HepG2 (cell line): ENCODE results near the gene ITIH6. TPM values are rescaled to one million over a fixed set of nuclear protein-coding genes. Genes with fewer than 3 reads are reported as not detected.

Experiments used
- ATAC-seq: fragments of 200-7000 bp; cut with Tn5 transposase; 3 replicates; pipeline ENCODE4 v1.9.1; 2020; ENCODE audit warnings: mild to moderate bottlenecking, moderate library complexity
- BruUV-seq: library from RNA; stranded (reverse); fragments of 400-500 nt; replicated peaks from 2 replicates; lab custom pipeline; 2021; lab: Mats Ljungman, UMichigan
- CTCF ChIA-PET: fragments of 300-600 bp; formaldehyde crosslinking; extraction: SDS; loops from one replicate; lab custom pipeline; 2021; ENCODE audit warnings: low total read pairs, inconsistent platforms, low intra/inter-chr PET ratio; lab: Yijun Ruan, JAX
- POLR2A ChIA-PET: fragments of 350-600 bp; sonication (Branson Sonifier 250); formaldehyde crosslinking; loops from one replicate; lab custom pipeline; 2020; ENCODE audit warnings: antibody characterized with exemption, inconsistent platforms; lab: Yijun Ruan, JAX
- DNase-seq: peaks from one replicate; pipeline ENCODE4 v3.0.0-alpha.2; 2015; ENCODE audit warnings: low spot score
- FAIRE-seq: peaks from 3 replicates; lab custom pipeline; 2011; peaks lifted over from hg19 to GRCh38; lab: Jason Lieb, UNC
- H2AFZ ChIP-seq: one replicate; pipeline ENCODE4 v1.6.1; 2011; ENCODE audit warnings: low read length, inconsistent platforms
- H3K27ac ChIP-seq: fragments of 300-600 bp; 3 replicates; pipeline ENCODE4 v1.8.0; 2011; ENCODE audit warnings: mixed run types, mild to moderate bottlenecking, mixed read lengths, low read length, inconsistent platforms; ENCODE audit not compliant: insufficient read depth; ENCODE audit errors: extremely low read length
- H3K27me3 ChIP-seq, 2 experiments: fragments of 200-600 bp in 1 of 2; 2 replicates in 1 of 2; 3 replicates in 1 of 2; pipeline versions ENCODE4 v1.6.0 to v1.8.0; 2011; ENCODE audit warnings: low read length in 2 of 2, mild to moderate bottlenecking in 2 of 2, moderate library complexity in 2 of 2, inconsistent platforms in 1 of 2; ENCODE audit not compliant: insufficient read depth in 2 of 2, control insufficient read depth in 1 of 2
- H3K36me3 ChIP-seq, 2 experiments: fragments of 200-600 bp in 1 of 2; replicated peaks in 1 of 2; 2 replicates in 1 of 2; 3 replicates in 1 of 2; pipeline versions ENCODE4 v1.5.1 to v1.8.0; 2011; ENCODE audit warnings: low read length in 2 of 2, inconsistent platforms in 1 of 2; ENCODE audit not compliant: insufficient read depth in 2 of 2, control insufficient read depth in 1 of 2
- H3K4me1 ChIP-seq: 2 replicates; pipeline ENCODE4 v1.5.1; 2012; ENCODE audit warnings: low read length, inconsistent platforms; ENCODE audit not compliant: insufficient read depth
- H3K4me2 ChIP-seq: 2 replicates; pipeline ENCODE4 v1.6.0; 2011; ENCODE audit warnings: low read depth, low read length, inconsistent platforms
- H3K4me3 ChIP-seq, 3 experiments: fragments of 200-600 bp in 1 of 3; sonication (generic), shearing (Covaris generic) in 1 of 3; replicated peaks in 1 of 3; 2 replicates each; pipeline ENCODE4 v1.5.1; 2011 to 2016; ENCODE audit warnings: low read length in 3 of 3, inconsistent platforms in 2 of 3, low read depth in 2 of 3, mild to moderate bottlenecking in 2 of 3, control low read depth in 1 of 3, mixed read lengths in 1 of 3; ENCODE audit not compliant: insufficient read depth in 1 of 3
- H3K79me2 ChIP-seq: one replicate; pipeline ENCODE4 v1.6.1; 2011; ENCODE audit warnings: low read length, inconsistent platforms; ENCODE audit not compliant: insufficient read depth
- H3K9ac ChIP-seq: 2 replicates; pipeline ENCODE4 v1.6.0; 2011; ENCODE audit warnings: mild to moderate bottlenecking, low read depth, low read length, inconsistent platforms; ENCODE audit not compliant: insufficient read depth
- H3K9me3 ChIP-seq: 2 replicates; pipeline ENCODE4 v1.5.1; 2012; ENCODE audit warnings: mild to moderate bottlenecking, low read length
- H4K20me1 ChIP-seq: 2 replicates; pipeline ENCODE4 v1.6.0; 2011; ENCODE audit warnings: inconsistent platforms, mild to moderate bottlenecking, low read length, moderate library complexity; ENCODE audit not compliant: insufficient read depth
- MTA1 ChIP-seq: sonication (generic); formaldehyde crosslinking; IDR thresholded peaks from 2 replicates; pipeline ENCODE4 v1.4.0; 2020; ENCODE audit warnings: missing genetic modification reagents, mild to moderate bottlenecking, borderline replicate concordance
- WGBS: methylation state at CpG from one replicate; pipeline ENCODE4 v1.1.6; 2017; ENCODE audit warnings: low lambda C conversion rate; 5-methylcytosine and 5-hydroxymethylcytosine counted together
- in situ Hi-C: cut with HindIII; loops from 2 replicates; pipeline ENCODE4 v1.10.0; 2017; ENCODE audit warnings: low pct_unique_long_range_greater_than_20kb; ENCODE audit not compliant: extremely low pct_ligation_motif_present
- intact Hi-C: fragments of 100-400 bp; cut with micrococcal nuclease; formaldehyde crosslinking; loops from one replicate; pipeline ENCODE4 v1.10.0; 2022; ENCODE audit not compliant: unreplicated experiment
- polyA plus RNA-seq, 8 experiments: library from polyadenylated mRNA; depleted of rRNA in 3 of 8; stranded (reverse) in 7 of 8; unstranded in 1 of 8; fragments of >200 nt; fragmentation: Illumina TruSeq in 4 of 8; extraction: Trizol in 4 of 8; gene quantifications; 2 replicates each; pipeline versions ENCODE4 v1.2.1 to v1.2.3, GENCODE V29; 2011 to 2016; ENCODE audit warnings: low read depth in 4 of 8, missing spikeins in 1 of 8, mixed read lengths in 1 of 8; ENCODE audit not compliant: insufficient read depth in 1 of 8
- total RNA-seq, 5 experiments: library from RNA; depleted of rRNA; stranded (reverse); fragments of >200 nt; fragmentation: Illumina TruSeq; extraction: Trizol; gene quantifications; 2 replicates each; pipeline ENCODE4 v1.2.3, GENCODE V29; 2016; ENCODE audit warnings: low read depth in 1 of 5
- TF ChIP-seq, protein P1 (sequence below): sonication (generic); formaldehyde crosslinking; IDR thresholded peaks from 2 replicates; pipeline ENCODE4 v1.4.0; 2020; ENCODE audit warnings: missing genetic modification reagents

Gene ITIH6
- total and polyA plus RNA-seq, 2 of the 13 experiments (the other 11 are each of a cell fraction or from before 2014, with no cell fraction given): not detected

GRCh38 chrX:54788446-54788845 lies 9.6 kb downstream of the ITIH6 start:
- no peaks in the 10 kb centered on the region for H4K20me1 ChIP-seq
- no peaks in the 10 kb centered on the region for H3K9me3 ChIP-seq
- H3K27ac ChIP-seq: no peak overlapping the region
- WGBS: 38% methylated on average over 6 of the region's 9 CpGs
- no peak overlapping the region for H3K4me2 ChIP-seq
- ChIA-PET POLR2A (no interaction called here), CTCF (no interaction called here)
- H3K36me3 ChIP-seq: no peaks in the 10 kb centered on the region
- no peaks in the 10 kb centered on the region for H3K4me1 ChIP-seq
- in situ Hi-C loops: loop anchor here (10.0 kb wide), 1 partner anchor 144 kb away; no protein-coding TSS in a partner anchor
- no peak overlapping the region for H2AFZ ChIP-seq
- BruUV-seq: no TSS peak
- no peak overlapping the region for H3K4me3 ChIP-seq
- intact Hi-C loops: no loop called here
- no peak for TF ChIP-seq MTA1
- TF ChIP-seq, protein P1, sequence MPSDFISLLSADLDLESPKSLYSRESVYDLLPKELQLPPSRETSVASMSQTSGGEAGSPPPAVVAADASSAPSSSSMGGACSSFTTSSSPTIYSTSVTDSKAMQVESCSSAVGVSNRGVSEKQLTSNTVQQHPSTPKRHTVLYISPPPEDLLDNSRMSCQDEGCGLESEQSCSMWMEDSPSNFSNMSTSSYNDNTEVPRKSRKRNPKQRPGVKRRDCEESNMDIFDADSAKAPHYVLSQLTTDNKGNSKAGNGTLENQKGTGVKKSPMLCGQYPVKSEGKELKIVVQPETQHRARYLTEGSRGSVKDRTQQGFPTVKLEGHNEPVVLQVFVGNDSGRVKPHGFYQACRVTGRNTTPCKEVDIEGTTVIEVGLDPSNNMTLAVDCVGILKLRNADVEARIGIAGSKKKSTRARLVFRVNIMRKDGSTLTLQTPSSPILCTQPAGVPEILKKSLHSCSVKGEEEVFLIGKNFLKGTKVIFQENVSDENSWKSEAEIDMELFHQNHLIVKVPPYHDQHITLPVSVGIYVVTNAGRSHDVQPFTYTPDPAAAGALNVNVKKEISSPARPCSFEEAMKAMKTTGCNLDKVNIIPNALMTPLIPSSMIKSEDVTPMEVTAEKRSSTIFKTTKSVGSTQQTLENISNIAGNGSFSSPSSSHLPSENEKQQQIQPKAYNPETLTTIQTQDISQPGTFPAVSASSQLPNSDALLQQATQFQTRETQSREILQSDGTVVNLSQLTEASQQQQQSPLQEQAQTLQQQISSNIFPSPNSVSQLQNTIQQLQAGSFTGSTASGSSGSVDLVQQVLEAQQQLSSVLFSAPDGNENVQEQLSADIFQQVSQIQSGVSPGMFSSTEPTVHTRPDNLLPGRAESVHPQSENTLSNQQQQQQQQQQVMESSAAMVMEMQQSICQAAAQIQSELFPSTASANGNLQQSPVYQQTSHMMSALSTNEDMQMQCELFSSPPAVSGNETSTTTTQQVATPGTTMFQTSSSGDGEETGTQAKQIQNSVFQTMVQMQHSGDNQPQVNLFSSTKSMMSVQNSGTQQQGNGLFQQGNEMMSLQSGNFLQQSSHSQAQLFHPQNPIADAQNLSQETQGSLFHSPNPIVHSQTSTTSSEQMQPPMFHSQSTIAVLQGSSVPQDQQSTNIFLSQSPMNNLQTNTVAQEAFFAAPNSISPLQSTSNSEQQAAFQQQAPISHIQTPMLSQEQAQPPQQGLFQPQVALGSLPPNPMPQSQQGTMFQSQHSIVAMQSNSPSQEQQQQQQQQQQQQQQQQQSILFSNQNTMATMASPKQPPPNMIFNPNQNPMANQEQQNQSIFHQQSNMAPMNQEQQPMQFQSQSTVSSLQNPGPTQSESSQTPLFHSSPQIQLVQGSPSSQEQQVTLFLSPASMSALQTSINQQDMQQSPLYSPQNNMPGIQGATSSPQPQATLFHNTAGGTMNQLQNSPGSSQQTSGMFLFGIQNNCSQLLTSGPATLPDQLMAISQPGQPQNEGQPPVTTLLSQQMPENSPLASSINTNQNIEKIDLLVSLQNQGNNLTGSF (CRISPR knock-in tag): no peak
- H3K79me2 ChIP-seq: no peaks in the 10 kb centered on the region
- no peak for FAIRE-seq
- ATAC-seq: no peak
- no peak overlapping the region for H3K9ac ChIP-seq
- no peaks in the 10 kb centered on the region; a peak in 1 of 5 replicates for H3K27me3 ChIP-seq
- DNase-seq: no peak
